ENCODE results near the gene LRRC4C. TPM values are rescaled to one million over a fixed set of nuclear protein-coding genes. Genes with fewer than 3 reads are reported as not detected.

Gene LRRC4C
- total RNA-seq, 1 donor from 2014 or later, result 5.5 TPM

DNA sequence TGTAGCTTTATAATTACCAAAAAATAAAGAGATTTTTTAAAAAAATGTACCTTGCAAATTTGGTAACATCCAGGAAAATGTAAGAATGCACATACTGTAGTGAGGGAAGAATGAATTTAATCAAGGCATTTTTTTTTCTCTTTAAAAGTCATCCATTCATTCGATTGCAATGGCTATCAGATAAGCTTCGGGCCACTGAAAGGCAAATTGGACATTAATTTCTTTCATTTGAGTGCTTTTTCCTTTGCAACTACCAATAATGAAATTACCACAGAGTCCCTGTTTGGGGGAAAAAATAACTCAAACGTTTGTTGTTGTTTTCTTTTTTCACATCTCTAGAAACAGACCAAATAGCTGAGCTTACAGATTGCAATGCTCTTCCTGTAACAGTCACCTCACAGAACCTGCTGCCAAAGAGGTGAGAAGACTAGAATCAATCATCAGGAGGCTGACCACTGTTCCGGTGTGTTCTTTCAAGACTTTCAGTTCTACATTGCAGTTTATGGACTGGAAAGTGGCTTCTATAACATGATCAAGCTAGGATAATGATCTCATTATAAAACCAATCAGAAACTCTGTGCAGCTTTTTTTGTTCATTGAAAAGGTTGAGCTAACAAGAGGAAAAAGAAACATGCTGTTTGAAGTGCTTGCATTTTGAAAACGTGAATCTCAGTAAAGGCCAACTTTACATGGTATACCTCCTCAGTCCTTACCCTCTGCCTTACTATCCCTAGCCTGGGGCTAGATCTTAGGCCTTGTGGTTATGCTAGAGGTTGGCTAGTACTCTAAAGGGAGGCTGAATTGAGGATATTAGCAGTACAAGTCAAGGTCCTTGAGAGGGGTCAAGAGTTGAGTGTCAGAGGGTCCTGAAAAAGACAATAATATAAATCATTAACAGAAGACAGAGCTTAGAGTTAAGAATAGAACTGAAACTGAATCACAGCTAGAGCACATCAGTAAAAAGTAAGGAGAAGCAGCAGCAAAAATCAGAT, 1276.1 kb downstream of the LRRC4C start:
- H3K4me1 Mint-ChIP-seq, result peaks cover 31% of the 10 kb centered on the region
- TF ChIP-seq, protein P1, sequence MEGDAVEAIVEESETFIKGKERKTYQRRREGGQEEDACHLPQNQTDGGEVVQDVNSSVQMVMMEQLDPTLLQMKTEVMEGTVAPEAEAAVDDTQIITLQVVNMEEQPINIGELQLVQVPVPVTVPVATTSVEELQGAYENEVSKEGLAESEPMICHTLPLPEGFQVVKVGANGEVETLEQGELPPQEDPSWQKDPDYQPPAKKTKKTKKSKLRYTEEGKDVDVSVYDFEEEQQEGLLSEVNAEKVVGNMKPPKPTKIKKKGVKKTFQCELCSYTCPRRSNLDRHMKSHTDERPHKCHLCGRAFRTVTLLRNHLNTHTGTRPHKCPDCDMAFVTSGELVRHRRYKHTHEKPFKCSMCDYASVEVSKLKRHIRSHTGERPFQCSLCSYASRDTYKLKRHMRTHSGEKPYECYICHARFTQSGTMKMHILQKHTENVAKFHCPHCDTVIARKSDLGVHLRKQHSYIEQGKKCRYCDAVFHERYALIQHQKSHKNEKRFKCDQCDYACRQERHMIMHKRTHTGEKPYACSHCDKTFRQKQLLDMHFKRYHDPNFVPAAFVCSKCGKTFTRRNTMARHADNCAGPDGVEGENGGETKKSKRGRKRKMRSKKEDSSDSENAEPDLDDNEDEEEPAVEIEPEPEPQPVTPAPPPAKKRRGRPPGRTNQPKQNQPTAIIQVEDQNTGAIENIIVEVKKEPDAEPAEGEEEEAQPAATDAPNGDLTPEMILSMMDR (conservative IDR thresholded peaks at IDR 0.05), result no peak
- H3K36me3 Mint-ChIP-seq (ENCODE audit: low read depth), result no peaks in the 10 kb centered on the region
- peaks cover 2% of the 10 kb centered on the region for H3K9me3 Mint-ChIP-seq
- DNase-seq (ENCODE audit: low read depth, low spot score), result no peak
- H3K4me3 Mint-ChIP-seq, result no peak overlapping the region
- H3K27me3 Mint-ChIP-seq (ENCODE audit: low read depth), result no peaks in the 10 kb centered on the region
- H3K27ac Mint-ChIP-seq (ENCODE audit: unreplicated experiment), result no peak overlapping the region

DNA sequence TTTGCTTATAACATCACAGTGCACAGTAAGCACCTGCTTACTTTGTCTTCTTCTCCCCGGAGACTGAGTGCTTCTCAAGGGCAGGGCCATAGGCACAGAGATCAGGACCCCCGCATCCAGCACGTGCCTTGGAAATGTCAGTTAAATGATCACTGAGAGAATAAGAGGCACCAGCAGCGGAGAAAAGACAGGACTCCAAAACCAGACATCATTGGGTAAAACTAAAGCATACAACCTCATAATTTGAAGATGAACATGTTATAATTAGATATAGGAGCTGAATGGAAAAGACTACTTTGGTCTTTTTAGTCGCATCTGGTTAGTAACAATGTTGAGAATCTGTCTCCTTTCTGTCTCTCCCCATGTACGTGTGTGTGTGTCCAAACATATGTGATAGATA, 1279.9 kb downstream of the LRRC4C start:
- TF ChIP-seq, protein P1 (conservative IDR thresholded peaks at IDR 0.05), result no peak
- H3K9me3 Mint-ChIP-seq, result no peaks in the 10 kb centered on the region
- no peak overlapping the region for H3K27ac Mint-ChIP-seq (ENCODE audit: unreplicated experiment)
- no peak overlapping the region for H3K4me3 Mint-ChIP-seq
- no peaks in the 10 kb centered on the region for H3K27me3 Mint-ChIP-seq (ENCODE audit: low read depth)
- DNase-seq (ENCODE audit: low read depth, low spot score), result no peak
- peaks cover 8% of the 10 kb centered on the region for H3K4me1 Mint-ChIP-seq
- H3K36me3 Mint-ChIP-seq (ENCODE audit: low read depth), result no peaks in the 10 kb centered on the region

DNA sequence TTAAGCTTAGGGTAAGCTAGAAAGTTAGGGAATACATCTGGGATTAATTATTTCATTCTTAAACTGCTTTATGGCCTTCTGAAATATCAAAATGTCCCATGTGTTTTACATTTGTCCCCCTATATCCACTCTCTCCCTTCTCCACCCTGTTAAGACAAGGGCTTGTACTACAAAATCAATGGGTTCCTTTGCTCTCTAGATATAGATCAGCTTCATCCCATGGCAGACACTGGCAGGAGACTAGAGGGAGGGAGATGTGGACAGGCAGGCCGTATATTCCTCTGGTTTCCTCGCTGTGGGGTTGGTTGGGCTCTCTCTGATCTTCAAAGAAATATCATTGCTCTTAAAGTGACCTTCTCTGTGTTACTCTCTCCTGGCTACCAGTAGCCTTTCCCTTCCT, 1281.0 kb downstream of the LRRC4C start:
- H3K4me1 Mint-ChIP-seq, result peaks cover under 1% of the 10 kb centered on the region
- H3K4me3 Mint-ChIP-seq, result no peak overlapping the region
- TF ChIP-seq, protein P1 (conservative IDR thresholded peaks at IDR 0.05), result no peak
- H3K27ac Mint-ChIP-seq (ENCODE audit: unreplicated experiment), result no peak overlapping the region
- no peak for DNase-seq (ENCODE audit: low read depth, low spot score)
- no peaks in the 10 kb centered on the region for H3K36me3 Mint-ChIP-seq (ENCODE audit: low read depth)
- H3K9me3 Mint-ChIP-seq, result no peaks in the 10 kb centered on the region
- no peaks in the 10 kb centered on the region for H3K27me3 Mint-ChIP-seq (ENCODE audit: low read depth)

DNA sequence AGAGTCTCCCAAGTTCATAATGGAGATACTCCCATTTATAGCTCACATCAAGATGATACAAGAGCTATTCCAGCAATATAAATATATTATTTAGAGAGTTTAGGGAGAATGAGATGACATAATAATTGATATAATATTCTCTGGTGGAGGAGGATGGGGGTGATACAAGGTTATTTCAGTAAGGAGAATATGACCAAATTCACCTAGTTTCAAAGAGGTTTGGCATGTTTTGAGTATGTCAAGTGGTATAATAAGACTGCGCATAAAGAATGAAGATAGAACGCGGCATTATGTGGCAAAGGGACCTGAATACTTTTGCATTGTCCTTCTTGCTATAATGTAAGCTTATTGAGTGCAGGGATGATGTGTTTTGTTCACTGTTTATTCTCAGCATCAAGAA, 1283.5 kb downstream of the LRRC4C start:
- Mint-ChIP-seq H3K9me3 (no peaks in the 10 kb centered on the region), H3K27ac (ENCODE audit: unreplicated experiment) (no peak overlapping the region), H3K4me1 (no peaks in the 10 kb centered on the region), H3K4me3 (no peak overlapping the region), H3K36me3 (ENCODE audit: low read depth) (no peaks in the 10 kb centered on the region), H3K27me3 (ENCODE audit: low read depth) (no peaks in the 10 kb centered on the region)
- DNase-seq (ENCODE audit: low read depth, low spot score), result no peak
- TF ChIP-seq, protein P1 (conservative IDR thresholded peaks at IDR 0.05), result no peak

DNA sequence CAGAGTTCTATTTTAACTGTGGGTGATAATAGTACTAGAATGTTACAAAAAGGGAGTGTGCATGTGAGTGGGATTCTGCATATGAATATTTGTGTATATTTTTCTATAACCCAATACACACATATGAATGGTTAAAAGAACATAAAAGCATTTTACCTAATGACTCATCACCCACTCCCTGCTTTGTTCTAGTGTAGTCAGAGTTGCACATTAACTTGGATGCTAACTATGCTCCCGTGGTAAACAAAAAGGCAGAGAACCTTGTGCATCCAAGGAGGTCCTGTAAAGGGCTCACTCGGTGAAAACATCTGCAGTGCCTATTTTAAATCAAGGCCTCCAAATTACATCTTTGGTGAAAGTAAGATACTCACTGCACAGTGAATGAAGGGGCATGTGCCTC, 1289.4 kb downstream of the LRRC4C start:
- Mint-ChIP-seq H3K27ac (ENCODE audit: unreplicated experiment) (no peak overlapping the region), H3K27me3 (ENCODE audit: low read depth) (no peaks in the 10 kb centered on the region), H3K36me3 (ENCODE audit: low read depth) (peaks cover 4% of the 10 kb centered on the region), H3K4me1 (peaks cover 18% of the 10 kb centered on the region), H3K9me3 (peaks cover 6% of the 10 kb centered on the region), H3K4me3 (no peak overlapping the region)
- no peak for DNase-seq (ENCODE audit: low read depth, low spot score)
- TF ChIP-seq, protein P1 (conservative IDR thresholded peaks at IDR 0.05), result no peak

Measured in neural crest cell (in vitro differentiated cells).